ENCODE data around the gene MBP.

GRCh38 chr18:77066689-77067088 lies 65.9 kb downstream of the MBP start:
- TF ChIP-seq CTCF (conservative IDR thresholded peaks at IDR 0.05) (no peak), ZFX (IDR thresholded peaks at IDR 0.05) (no peak)

Measured in C4-2B (cell line).